Heart right ventricle (tissue), 16 donors: Measurements from ENCODE around the gene GABRB1. TPM values are rescaled to one million over a fixed set of nuclear protein-coding genes. Genes with fewer than 3 reads are reported as not detected.

Experiments
- ATAC-seq, 8 donors: fragments of 200-7000 bp; cut with Tn5 transposase; one replicate each; pipeline ENCODE4 v1.9.1; 2020; ENCODE audit warnings: mild to moderate bottlenecking in 8 of 8, moderate library complexity in 8 of 8, moderate number of reproducible peaks in 1 of 8
- DNase-seq, 2 donors: peaks; one replicate each; pipeline ENCODE4 v3.0.0-alpha.2; 2020
- H3K27ac ChIP-seq, 10 donors: fragments of 200-600 bp; sonication (generic) in 2 of 10; one replicate each; pipeline versions ENCODE4 v1.5.0 to v1.8.0; 2020 to 2022; ENCODE audit warnings: mild to moderate bottlenecking in 3 of 10
- H3K27me3 ChIP-seq, 7 donors: fragments of 200-600 bp; one replicate each; pipeline ENCODE4 v1.8.0; 2021 to 2022; ENCODE audit warnings: mild to moderate bottlenecking in 2 of 7
- H3K36me3 ChIP-seq, 9 donors: fragments of 200-600 bp; sonication (generic) in 1 of 9; one replicate each; pipeline versions ENCODE4 v1.5.0 to v1.8.0; 2020 to 2022; ENCODE audit warnings: mild to moderate bottlenecking in 2 of 9
- H3K4me1 ChIP-seq, 9 donors: fragments of 200-600 bp; sonication (generic) in 1 of 9; one replicate each; pipeline versions ENCODE4 v1.5.0 to v1.8.0; 2020 to 2022; ENCODE audit warnings: mild to moderate bottlenecking in 4 of 9
- H3K4me3 ChIP-seq, 10 donors: fragments of 200-600 bp; sonication (generic) in 2 of 10; one replicate each; pipeline versions ENCODE4 v1.5.0 to v1.8.0; 2020 to 2022; ENCODE audit warnings: mild to moderate bottlenecking in 7 of 10, moderate library complexity in 2 of 10
- H3K9me3 ChIP-seq, 11 donors: fragments of 200-600 bp in 10 of 11; sonication (generic) in 2 of 11; one replicate each; pipeline versions ENCODE4 v1.5.0 to v1.8.0; 2013 to 2022; ENCODE audit warnings: mild to moderate bottlenecking in 2 of 11, control low read depth in 1 of 11, moderate library complexity in 1 of 11
- CTCF ChIP-seq, 9 donors: fragments of 200-600 bp; sonication (generic) in 2 of 9; IDR thresholded peaks; one replicate each; pipeline versions ENCODE4 v1.5.0 to v1.8.0; 2021 to 2022; ENCODE audit warnings: antibody characterized with exemption in 9 of 9, mild to moderate bottlenecking in 5 of 9, moderate library complexity in 1 of 9
- WGBS, 2 donors: extraction: QIAGEN DNeasy Blood & Tissue Kit; methylation state at CpG; one replicate each; pipeline ENCODE4 v1.1.7; 2013; ENCODE audit warnings: inconsistent platforms in 1 of 2; 5-methylcytosine and 5-hydroxymethylcytosine counted together
- intact Hi-C, 10 donors: fragments of 100-400 bp; cut with DNase I; formaldehyde crosslinking; loops; one replicate each; pipeline versions ENCODE4 v1.11.1 to v1.14.2; 2022
- polyA plus RNA-seq, 2 donors: library from polyadenylated mRNA; stranded (reverse); fragments of 200-250 nt; gene quantifications; one replicate each; pipeline ENCODE4 v1.2.3, GENCODE V29; 2013
- total RNA-seq, 10 donors: library from RNA; stranded (reverse); fragmentation: NEBNext Ultra II Directional in 3 of 10; extraction: Animal tissue kit (Norgen Biotek cat#: 25700) in 3 of 10; gene quantifications; one replicate each; pipeline versions ENCODE4 v1.2.1 to v1.2.4, GENCODE V29; 2021 to 2023
- donor health status: Arrhythmogenic right ventricular cardiomyopathy.
- donor health status: ischemic (EF 13 %, LVEDD 7.1; RV severe dilation, severe dysfunction).
- donor health status: healthy with polysubstance abuse.
- donor health status: DM: no; HTN: yes; CAD: no.
- donor health status: DM: no; HTN: no; CAD: no.
- donor health status: ischemic (EF 25% LVEDD 6.9; RV normal size, moderate dysfunction).
- donor health status: ischemic (EF 25% LVEDD 5.7; RV mildly dilated, moderate dysfunction).
- donor health status: healthy.
- donor health status: DM: yes; HTN: yes; CAD: no.
- donor health status: Ischemic cardiomyopathy.
- donor health status: ischemic (EF 35%, LVEDD 5.7; RV mildly dilated, moderate dysfunction).
- donor health status: nonischemic (EF 11% LVEDD 7.7; RV severe dilation, severe dysfunction).
- donor health status: DM: yes; HTN: yes; CAD: no.
- donor health status: PGD.
- donor health status: ischemic (EF 29% LVEDD 5.4; RV normal size, mild dysfunction).
- donor health status: nonischemic (EF 23%, LVEDD 6.1; RV moderate dilation, normal function).

The GABRB1 gene
- total and polyA plus RNA-seq, 12 donors: 0.51 to 9.9 (median 6.2) TPM

DNA sequence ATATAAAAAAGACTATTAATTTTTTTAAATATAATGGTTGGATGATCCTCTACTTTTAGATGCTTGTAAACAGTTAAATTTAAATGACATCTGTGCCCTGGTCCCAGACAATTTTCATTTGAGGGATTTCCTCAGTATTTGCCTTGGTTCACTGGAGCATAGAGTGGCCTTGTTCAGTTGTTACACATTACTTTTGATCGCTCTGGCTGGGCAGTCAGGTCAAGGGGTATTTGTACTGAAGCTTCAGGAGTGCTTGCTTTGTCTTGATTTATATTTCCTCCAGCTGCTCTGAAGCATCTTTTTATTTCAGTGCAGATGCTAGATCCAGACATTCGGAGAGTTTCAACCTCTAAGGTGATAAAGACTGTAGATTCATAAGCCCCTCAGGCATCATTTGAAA is 382.2 kb downstream of the GABRB1 start:
- DNase-seq (no peak), ATAC-seq (no peak)
- no peaks in the 10 kb centered on the region for H3K9me3 ChIP-seq
- no peak overlapping the region for H3K4me3 ChIP-seq
- H3K4me1 ChIP-seq: no peaks in the 10 kb centered on the region
- no peak for TF ChIP-seq CTCF (IDR thresholded peaks at IDR 0.05)
- no peaks in the 10 kb centered on the region for H3K27me3 ChIP-seq
- no peak overlapping the region for H3K27ac ChIP-seq
- no peaks in the 10 kb centered on the region for H3K36me3 ChIP-seq
- intact Hi-C loops: no loop called here
- WGBS, 2 donors: 76 to 85% methylated on average over 2 of the region's 2 CpGs

GRCh38 chr4:47415719-47416118 is 384.4 kb downstream of the GABRB1 start:
- no peak overlapping the region for H3K27ac ChIP-seq
- ATAC-seq: no peak
- H3K27me3 ChIP-seq: no peaks in the 10 kb centered on the region
- intact Hi-C loops: no loop called here
- no peak overlapping the region for H3K4me3 ChIP-seq
- no peak for TF ChIP-seq CTCF (IDR thresholded peaks at IDR 0.05)
- H3K4me1 ChIP-seq: no peaks in the 10 kb centered on the region
- H3K9me3 ChIP-seq: no peaks in the 10 kb centered on the region
- DNase-seq: no peak
- H3K36me3 ChIP-seq: no peaks in the 10 kb centered on the region

DNA sequence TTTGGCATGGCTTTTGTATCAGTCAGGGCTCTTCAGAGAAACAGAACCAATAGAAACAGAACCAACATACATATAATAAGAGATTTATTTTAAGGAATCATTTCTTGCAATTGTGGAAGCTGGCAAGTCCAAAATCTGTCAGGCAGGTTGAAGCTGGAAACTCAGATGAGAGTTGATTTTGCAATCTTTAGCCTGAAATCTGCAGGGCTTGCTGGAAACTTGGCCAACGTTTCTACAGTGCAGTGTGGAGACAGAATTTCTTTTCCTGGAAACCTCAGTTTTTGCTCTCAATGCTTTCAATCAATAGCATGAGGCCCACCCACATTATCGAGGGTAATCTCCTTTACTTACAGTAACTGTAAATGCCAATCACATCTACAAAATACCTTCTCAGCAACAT is 386.8 kb downstream of the GABRB1 start:
- TF ChIP-seq CTCF (IDR thresholded peaks at IDR 0.05): no peak
- Histone ChIP-seq H3K9me3 (no peaks in the 10 kb centered on the region), H3K4me1 (no peaks in the 10 kb centered on the region), H3K27me3 (no peaks in the 10 kb centered on the region), H3K27ac (no peak overlapping the region), H3K4me3 (no peak overlapping the region), H3K36me3 (no peaks in the 10 kb centered on the region)
- 51 to 62% methylated on average over 2 of the region's 2 CpGs for WGBS, 2 donors
- no peak for ATAC-seq
- DNase-seq: no peak
- intact Hi-C loops: no loop called here

- DNase-seq: no peak
- H3K36me3 ChIP-seq: no peaks in the 10 kb centered on the region
- no peak for ATAC-seq
- no peak for TF ChIP-seq CTCF (IDR thresholded peaks at IDR 0.05)
- no peaks in the 10 kb centered on the region for H3K9me3 ChIP-seq
- no peak overlapping the region for H3K4me3 ChIP-seq
- H3K27ac ChIP-seq: no peak overlapping the region
- intact Hi-C loops: no loop called here
- 51 to 54% methylated on average over 2 of the region's 2 CpGs for WGBS, 2 donors
- no peaks in the 10 kb centered on the region for H3K4me1 ChIP-seq
- no peaks in the 10 kb centered on the region for H3K27me3 ChIP-seq
Observed at GRCh38 chr4:47419296-47419695, 387.9 kb downstream of the GABRB1 start.

DNA sequence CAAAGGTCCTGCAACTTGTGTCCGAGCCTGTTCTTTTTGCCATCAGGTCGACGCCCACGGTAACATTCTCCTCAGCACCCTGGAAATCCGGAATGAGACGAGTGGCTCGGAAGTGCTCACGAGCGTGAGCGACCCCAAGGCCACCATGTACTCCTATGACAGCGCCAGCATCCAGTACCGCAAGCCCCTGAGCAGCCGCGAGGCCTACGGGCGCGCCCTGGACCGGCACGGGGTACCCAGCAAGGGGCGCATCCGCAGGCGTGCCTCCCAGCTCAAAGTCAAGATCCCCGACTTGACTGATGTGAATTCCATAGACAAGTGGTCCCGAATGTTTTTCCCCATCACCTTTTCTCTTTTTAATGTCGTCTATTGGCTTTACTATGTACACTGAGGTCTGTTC is 394.3 kb downstream of the GABRB1 start:
- DNase-seq: peak in 1 of 2 donors; percentile 10
- no peak for ATAC-seq
- Histone ChIP-seq H3K27me3 (no peaks in the 10 kb centered on the region), H3K9me3 (no peaks in the 10 kb centered on the region), H3K27ac (no peak overlapping the region), H3K4me3 (no peak overlapping the region), H3K36me3 (no peaks in the 10 kb centered on the region), H3K4me1 (no peaks in the 10 kb centered on the region)
- no peak for TF ChIP-seq CTCF (IDR thresholded peaks at IDR 0.05)
- intact Hi-C loops: no loop called here
- 93 to 96% methylated on average over 25 of the region's 25 CpGs for WGBS, 2 donors
